GM18505 (cell line): ENCODE results near the gene GNA15.

Experiments
- ATAC-seq: cut with Tn5 transposase; IDR thresholded peaks from one replicate; pipeline ENCODE4 v1.9.1; 2021; ENCODE audit not compliant: unreplicated experiment
- POLR2A ChIP-seq: IDR thresholded peaks from 4 replicates; pipeline ENCODE4 v1.6.1; 2011; ENCODE audit warnings: borderline replicate concordance; ENCODE audit not compliant: insufficient read depth, insufficient read length; ENCODE audit errors: extremely low read depth

The GNA15 gene

GRCh38 chr19:3140667-3141038 lies 4.8 kb downstream of the GNA15 start:
- no peak for TF ChIP-seq POLR2A
- ATAC-seq = no peak

- no peak for TF ChIP-seq POLR2A
- ATAC-seq = no peak
Measured at GRCh38 chr19:3142292-3142670, 6.4 kb downstream of the GNA15 start.

- no peak for ATAC-seq
Measured at GRCh38 chr19:3142781-3143337, 7.0 kb downstream of the GNA15 start.

GRCh38 chr19:3145909-3146676 lies 10.3 kb downstream of the GNA15 start:
- no peak for TF ChIP-seq POLR2A

More at GRCh38 chr19:3142781-3143337, 7.0 kb downstream of the GNA15 start:
- no peak for TF ChIP-seq POLR2A

GRCh38 chr19:3146677-3147100 lies 10.9 kb downstream of the GNA15 start:
- TF ChIP-seq POLR2A = no peak
- ATAC-seq = no peak

More at GRCh38 chr19:3145909-3146676, 10.3 kb downstream of the GNA15 start:
- no peak for ATAC-seq

- no peak for ATAC-seq
- TF ChIP-seq POLR2A = no peak
Measured at GRCh38 chr19:3148503-3148902, 12.7 kb downstream of the GNA15 start.

GRCh38 chr19:3149089-3149488 lies 13.3 kb downstream of the GNA15 start:
- TF ChIP-seq POLR2A = no peak
- no peak for ATAC-seq

GRCh38 chr19:3149526-3150505 lies 14.0 kb downstream of the GNA15 start:
- no peak for TF ChIP-seq POLR2A
- no peak for ATAC-seq

- TF ChIP-seq POLR2A = no peak
- no peak for ATAC-seq
Measured at GRCh38 chr19:3150739-3151329, 15.0 kb downstream of the GNA15 start.

- no peak for TF ChIP-seq POLR2A
Measured at GRCh38 chr19:3151563-3152418, 16.0 kb downstream of the GNA15 start.

GRCh38 chr19:3152419-3152780 lies 16.6 kb downstream of the GNA15 start:
- ATAC-seq = no peak
- TF ChIP-seq POLR2A = no peak

More at GRCh38 chr19:3151563-3152418, 16.0 kb downstream of the GNA15 start:
- ATAC-seq = no peak
